ENCODE measurements around the gene CHDH.

The CHDH gene

DNA sequence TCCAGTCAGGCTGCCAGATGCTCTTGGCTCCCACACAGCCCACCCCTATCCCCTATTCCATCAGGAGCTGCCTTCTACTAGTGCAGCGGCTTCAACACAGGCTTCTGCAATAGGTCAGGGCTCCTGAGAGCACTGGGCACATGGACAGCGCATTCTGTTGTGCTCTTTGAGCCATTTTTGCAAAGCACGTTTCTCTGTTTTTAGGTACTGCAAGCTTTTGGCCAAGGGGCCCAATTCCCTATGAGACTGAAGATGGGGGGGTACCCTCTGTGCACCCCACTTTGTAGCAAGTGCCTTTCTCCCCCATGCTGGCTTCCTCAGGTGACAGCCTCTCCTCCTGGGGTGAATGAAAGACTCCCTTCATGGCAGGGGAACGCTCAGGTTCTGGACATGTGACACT, 31.2 kb downstream of the CHDH start:
- no peak for TF ChIP-seq CTCF (IDR thresholded peaks at IDR 0.05; ENCODE audit: insufficient read depth, missing control alignments)
- no peak for FAIRE-seq
- DNase-seq (ENCODE audit: insufficient read length, low spot score): no peak

DNA sequence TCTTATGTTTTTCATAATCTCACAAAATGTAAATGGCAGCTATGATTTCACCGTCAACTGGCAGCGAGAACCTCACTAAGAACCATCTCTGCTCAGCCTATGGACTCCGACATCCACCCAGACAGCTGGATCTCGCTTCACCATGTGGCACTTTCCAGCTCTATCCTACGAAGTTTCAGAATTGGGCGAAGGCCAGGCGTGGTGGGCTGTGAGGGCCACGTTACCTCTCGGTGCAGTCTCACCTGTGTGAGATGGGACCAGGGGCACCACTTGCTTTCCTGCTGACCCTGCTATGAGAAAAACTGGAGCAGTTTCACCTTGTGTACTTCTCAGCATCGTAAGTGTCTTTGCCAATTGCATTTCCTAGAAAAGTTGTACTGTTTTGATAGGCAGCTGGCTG, 32.3 kb downstream of the CHDH start:
- DNase-seq (ENCODE audit: insufficient read length, low spot score) (no peak), FAIRE-seq (no peak)
- no peak for TF ChIP-seq CTCF (IDR thresholded peaks at IDR 0.05; ENCODE audit: insufficient read depth, missing control alignments)

- FAIRE-seq (no peak), DNase-seq (ENCODE audit: insufficient read length, low spot score) (no peak)
- no peak for TF ChIP-seq CTCF (IDR thresholded peaks at IDR 0.05; ENCODE audit: insufficient read depth, missing control alignments)
Observed at GRCh38 chr3:53813229-53813628, 33.0 kb downstream of the CHDH start.

DNA sequence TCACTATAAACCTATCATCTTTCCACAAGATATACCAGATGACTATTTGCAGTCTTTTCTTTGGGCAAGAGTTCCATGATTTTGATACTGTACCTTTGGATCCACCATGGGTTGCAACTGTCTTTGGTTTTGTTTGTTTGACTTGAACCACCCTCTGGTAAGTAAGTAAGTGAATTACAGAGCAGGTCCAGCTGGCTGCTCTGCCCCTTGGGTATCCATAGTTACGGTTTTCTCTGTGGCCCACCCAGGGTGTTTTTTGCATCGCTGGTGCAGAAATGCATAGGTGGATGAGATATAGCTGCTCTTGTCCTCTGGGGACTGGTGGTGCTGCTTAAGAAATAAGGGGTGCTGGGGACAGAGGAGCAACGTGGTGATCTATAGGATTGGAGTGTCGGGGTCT, 33.8 kb downstream of the CHDH start:
- FAIRE-seq (no peak), DNase-seq (ENCODE audit: insufficient read length, low spot score) (no peak)
- no peak for TF ChIP-seq CTCF (IDR thresholded peaks at IDR 0.05; ENCODE audit: insufficient read depth, missing control alignments)

GRCh38 chr3:53811143-53811927, 34.9 kb downstream of the CHDH start:
- FAIRE-seq: no peak
- no peak for TF ChIP-seq CTCF (IDR thresholded peaks at IDR 0.05; ENCODE audit: insufficient read depth, missing control alignments)

DNA sequence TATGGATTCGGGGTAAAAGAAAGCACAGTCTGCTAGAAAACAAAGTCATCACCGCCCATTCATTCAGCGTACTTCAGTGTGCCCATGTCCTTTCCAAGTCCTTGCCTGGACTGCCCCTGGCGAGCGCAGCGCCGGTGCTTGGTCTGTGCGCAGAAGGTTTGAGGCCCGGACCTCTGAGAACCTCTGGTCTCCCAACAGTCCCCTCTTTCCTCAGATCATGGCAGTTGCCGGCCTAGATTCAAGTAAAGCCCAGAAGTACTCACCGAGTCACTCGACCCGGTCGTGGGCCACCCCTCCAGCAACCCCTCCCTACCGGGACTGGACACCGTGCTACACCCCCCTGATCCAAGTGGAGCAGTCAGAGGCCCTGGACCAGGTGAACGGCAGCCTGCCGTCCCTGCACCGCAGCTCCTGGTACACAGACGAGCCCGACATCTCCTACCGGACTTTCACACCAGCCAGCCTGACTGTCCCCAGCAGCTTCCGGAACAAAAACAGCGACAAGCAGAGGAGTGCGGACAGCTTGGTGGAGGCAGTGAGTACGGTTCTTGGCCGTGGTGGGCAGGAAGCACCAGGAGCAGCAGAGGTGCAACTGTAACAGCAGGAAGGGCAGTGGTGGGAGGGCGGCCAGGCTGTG, 36.3 kb downstream of the CHDH start:
- no peak for DNase-seq (ENCODE audit: insufficient read length, low spot score)
- TF ChIP-seq CTCF (IDR thresholded peaks at IDR 0.05; ENCODE audit: insufficient read depth, missing control alignments): no peak
- FAIRE-seq: no peak

More at GRCh38 chr3:53811143-53811927, 34.9 kb downstream of the CHDH start:
- no peak for DNase-seq (ENCODE audit: insufficient read length, low spot score)

- TF ChIP-seq CTCF (IDR thresholded peaks at IDR 0.05; ENCODE audit: insufficient read depth, missing control alignments): no peak
- FAIRE-seq (no peak), DNase-seq (ENCODE audit: insufficient read length, low spot score) (no peak)
Observed at GRCh38 chr3:53809267-53809666, 37.0 kb downstream of the CHDH start.

Measured in D721Med (cell line).